K562 (cell line): Measurements from ENCODE around the gene PTRH2. TPM values are rescaled to one million over a fixed set of nuclear protein-coding genes. Genes with fewer than 3 reads are reported as not detected.

Experiments
- BRD9 ChIP-seq: fragments of 450-650 bp; IDR thresholded peaks from 2 replicates; pipeline ENCODE4 v1.6.1; 2018; ENCODE audit warnings: low read depth; ENCODE audit not compliant: partially characterized antibody
- COPS2 ChIP-seq: fragments of 450-650 bp; conservative IDR thresholded peaks from 2 replicates; pipeline ENCODE4 v1.6.1; 2016; ENCODE audit warnings: mild to moderate bottlenecking, moderate library complexity
- CREM ChIP-seq: IDR thresholded peaks from 2 replicates; pipeline ENCODE4 v1.6.1; 2014; ENCODE audit warnings: antibody characterized with exemption, low read depth
- CSDE1 ChIP-seq, 2 experiments: fragments of 450-650 bp; IDR thresholded peaks; 2 replicates each; pipeline ENCODE4 v1.6.1; 2016; ENCODE audit warnings: mild to moderate bottlenecking in 1 of 2
- FOXJ2 ChIP-seq: fragments of 200-800 bp; sonication (Bioruptor generic); IDR thresholded peaks from 2 replicates; pipeline ENCODE4 v1.6.1; 2016; ENCODE audit warnings: missing genetic modification characterization, missing compliant biosample characterization
- KAT7 ChIP-seq: sonication (generic); formaldehyde crosslinking; IDR thresholded peaks from 2 replicates; pipeline ENCODE4 v1.8.0; 2022; ENCODE audit warnings: missing genetic modification reagents, mild to moderate bottlenecking, borderline replicate concordance
- LCOR ChIP-seq: sonication (generic); formaldehyde crosslinking; IDR thresholded peaks from 2 replicates; pipeline ENCODE4 v1.8.0; 2022; ENCODE audit warnings: mild to moderate bottlenecking, missing genetic modification reagents
- POLR2G ChIP-seq: fragments of 200-400 bp; formaldehyde crosslinking; IDR thresholded peaks from 2 replicates; pipeline ENCODE4 v1.6.1; 2017; ENCODE audit warnings: low read depth, mild to moderate bottlenecking, antibody characterized with exemption, low read length, moderate library complexity
- PTTG1 ChIP-seq: fragments of 450-650 bp; IDR thresholded peaks from 2 replicates; pipeline ENCODE4 v1.6.1; 2016; ENCODE audit warnings: low read depth, mild to moderate bottlenecking, missing genetic modification characterization, missing compliant biosample characterization
- RFX1 ChIP-seq: fragments of 450-650 bp; IDR thresholded peaks from 2 replicates; pipeline ENCODE4 v1.6.1; 2016; ENCODE audit warnings: mild to moderate bottlenecking, moderate library complexity
- RFX5 ChIP-seq: IDR thresholded peaks from 2 replicates; pipeline ENCODE4 v1.6.1; 2011; ENCODE audit warnings: low read depth, mild to moderate bottlenecking, improper control_type of control experiment, low read length
- SMARCB1 ChIP-seq: IDR thresholded peaks from 2 replicates; pipeline ENCODE4 v1.6.1; 2011; ENCODE audit warnings: improper control_type of control experiment, low read depth; ENCODE audit not compliant: insufficient read length
- YBX1 ChIP-seq: fragments of 450-650 bp; IDR thresholded peaks from 2 replicates; pipeline ENCODE4 v1.7.1; 2016; ENCODE audit warnings: mild to moderate bottlenecking
- ZBTB1 ChIP-seq: sonication (generic); formaldehyde crosslinking; IDR thresholded peaks from 2 replicates; pipeline ENCODE4 v1.8.1; 2023; ENCODE audit warnings: missing genetic modification reagents, low read depth, mild to moderate bottlenecking, borderline replicate concordance
- ZC3H8 ChIP-seq: fragments of 450-650 bp; IDR thresholded peaks from 2 replicates; pipeline ENCODE4 v1.6.1; 2017
- ZFP36 ChIP-seq: fragments of 150-350 bp; IDR thresholded peaks from 2 replicates; pipeline ENCODE4 v1.6.1; 2018; ENCODE audit warnings: low read length, low read depth; ENCODE audit not compliant: partially characterized antibody
- ZNF124 ChIP-seq: sonication (generic); formaldehyde crosslinking; IDR thresholded peaks from 2 replicates; pipeline ENCODE4 v1.8.1; 2022; ENCODE audit warnings: missing genetic modification reagents
- ZNF24 ChIP-seq: fragments of 450-650 bp; IDR thresholded peaks from 2 replicates; pipeline ENCODE4 v1.6.1; 2016
- ZNF644 ChIP-seq: fragments of 200-800 bp; sonication (Bioruptor generic); IDR thresholded peaks from 2 replicates; pipeline ENCODE4 v1.6.1; 2016; ENCODE audit warnings: low read depth, missing genetic modification characterization, missing compliant biosample characterization
- polyA plus RNA-seq, 8 experiments: library from polyadenylated mRNA; depleted of rRNA in 4 of 8; stranded (reverse) in 5 of 8; unstranded in 3 of 8; fragments of >200 nt; fragmentation: Nextera tagmentation in 2 of 8; fragmentation: Illumina TruSeq in 1 of 8; extraction: Ambion mirVana in 2 of 8; extraction: Trizol in 1 of 8; gene quantifications; 2 replicates each; pipeline versions ENCODE4 v1.2.1 to v1.2.3, GENCODE V29; 2011 to 2014; ENCODE audit warnings: inconsistent platforms in 1 of 8, missing spikeins in 1 of 8
- total RNA-seq, 7 experiments: library from RNA; depleted of rRNA in 6 of 7; stranded (reverse); fragments of >200 nt in 6 of 7; fragmentation: Illumina TruSeq in 2 of 7; extraction: Trizol in 2 of 7; gene quantifications; 2 replicates each; pipeline versions ENCODE4 v1.2.1 to v1.2.3, GENCODE V29; 2011 to 2021; ENCODE audit warnings: low replicate concordance in 1 of 7
- TF ChIP-seq, protein P1 (sequence below): sonication (generic); formaldehyde crosslinking; IDR thresholded peaks from 2 replicates; pipeline ENCODE4 v1.8.1; 2023; ENCODE audit warnings: missing genetic modification reagents, mild to moderate bottlenecking, borderline replicate concordance
- TF ChIP-seq, protein P2 (sequence below): sonication (generic); formaldehyde crosslinking; IDR thresholded peaks from 2 replicates; pipeline ENCODE4 v1.8.1; 2023; ENCODE audit warnings: mild to moderate bottlenecking, missing genetic modification reagents
- TF ChIP-seq, protein P3 (sequence below): fragments of 450-650 bp; formaldehyde crosslinking; IDR thresholded peaks from 2 replicates; pipeline ENCODE4 v1.4.0; 2020; ENCODE audit warnings: mild to moderate bottlenecking, moderate library complexity

PTRH2 gene
- total and polyA plus RNA-seq, 9 of the 15 experiments (the other 6 are each of a cell fraction or from before 2014, with no cell fraction given), result 53.1 to 210 (median 126) TPM

DNA sequence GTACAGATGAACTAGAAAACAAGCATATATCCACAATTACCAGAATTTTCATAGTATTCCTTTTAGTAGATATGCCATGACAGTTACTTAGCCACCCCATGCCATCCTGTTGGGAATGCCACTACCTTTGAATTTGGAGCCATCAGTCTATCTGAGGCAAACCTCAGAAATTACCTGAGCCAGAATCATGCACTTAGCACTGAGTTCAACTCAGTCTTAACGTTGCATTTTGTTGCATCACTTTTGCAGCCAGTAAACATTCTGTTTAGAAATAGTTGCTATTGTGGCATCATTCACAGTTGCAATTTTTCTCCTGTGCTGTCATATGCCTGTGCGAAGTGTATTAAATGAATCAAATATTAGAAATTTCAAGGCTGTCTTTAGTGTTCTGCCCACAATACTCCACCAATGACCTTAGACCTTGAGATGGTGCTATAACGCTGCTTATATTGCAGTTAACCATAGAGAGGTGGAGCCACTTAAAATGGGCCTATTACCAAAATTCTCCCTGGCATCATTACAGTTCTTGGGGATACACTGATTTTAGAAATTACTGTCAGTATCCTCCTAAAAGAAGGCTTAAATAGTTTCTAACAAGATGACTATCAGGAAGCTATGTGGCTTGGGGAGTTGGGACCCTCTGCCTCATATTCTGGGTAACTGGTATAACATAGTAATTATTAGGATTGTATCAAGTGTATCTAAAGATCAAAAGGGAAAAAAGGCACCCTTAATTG, 11.1 kb downstream of the PTRH2 start (continued):
- TF ChIP-seq PTTG1 (tag) (no peak), ZNF124 (CRISPR knock-in tag) (no peak), ZNF644 (tag) (peak; percentile 24; the same call in 1 of the 2 replicates), CSDE1 (IDR thresholded peaks at IDR 0.05) (no peak), CREM (no peak), SMARCB1 (no peak), ZBTB1 (CRISPR knock-in tag) (no peak), KAT7 (CRISPR knock-in tag) (no peak), ZFP36 (no peak), POLR2G (no peak), RFX5 (no peak), YBX1 (no peak), ZNF24 (no peak; the same call in 1 of the 2 replicates), BRD9 (peak; percentile 62), FOXJ2 (tag) (no peak; the same call in 1 of the 2 replicates), COPS2 (no peak), RFX1 (no peak), ZC3H8 (no peak), LCOR (no peak)
- TF ChIP-seq, protein P1, sequence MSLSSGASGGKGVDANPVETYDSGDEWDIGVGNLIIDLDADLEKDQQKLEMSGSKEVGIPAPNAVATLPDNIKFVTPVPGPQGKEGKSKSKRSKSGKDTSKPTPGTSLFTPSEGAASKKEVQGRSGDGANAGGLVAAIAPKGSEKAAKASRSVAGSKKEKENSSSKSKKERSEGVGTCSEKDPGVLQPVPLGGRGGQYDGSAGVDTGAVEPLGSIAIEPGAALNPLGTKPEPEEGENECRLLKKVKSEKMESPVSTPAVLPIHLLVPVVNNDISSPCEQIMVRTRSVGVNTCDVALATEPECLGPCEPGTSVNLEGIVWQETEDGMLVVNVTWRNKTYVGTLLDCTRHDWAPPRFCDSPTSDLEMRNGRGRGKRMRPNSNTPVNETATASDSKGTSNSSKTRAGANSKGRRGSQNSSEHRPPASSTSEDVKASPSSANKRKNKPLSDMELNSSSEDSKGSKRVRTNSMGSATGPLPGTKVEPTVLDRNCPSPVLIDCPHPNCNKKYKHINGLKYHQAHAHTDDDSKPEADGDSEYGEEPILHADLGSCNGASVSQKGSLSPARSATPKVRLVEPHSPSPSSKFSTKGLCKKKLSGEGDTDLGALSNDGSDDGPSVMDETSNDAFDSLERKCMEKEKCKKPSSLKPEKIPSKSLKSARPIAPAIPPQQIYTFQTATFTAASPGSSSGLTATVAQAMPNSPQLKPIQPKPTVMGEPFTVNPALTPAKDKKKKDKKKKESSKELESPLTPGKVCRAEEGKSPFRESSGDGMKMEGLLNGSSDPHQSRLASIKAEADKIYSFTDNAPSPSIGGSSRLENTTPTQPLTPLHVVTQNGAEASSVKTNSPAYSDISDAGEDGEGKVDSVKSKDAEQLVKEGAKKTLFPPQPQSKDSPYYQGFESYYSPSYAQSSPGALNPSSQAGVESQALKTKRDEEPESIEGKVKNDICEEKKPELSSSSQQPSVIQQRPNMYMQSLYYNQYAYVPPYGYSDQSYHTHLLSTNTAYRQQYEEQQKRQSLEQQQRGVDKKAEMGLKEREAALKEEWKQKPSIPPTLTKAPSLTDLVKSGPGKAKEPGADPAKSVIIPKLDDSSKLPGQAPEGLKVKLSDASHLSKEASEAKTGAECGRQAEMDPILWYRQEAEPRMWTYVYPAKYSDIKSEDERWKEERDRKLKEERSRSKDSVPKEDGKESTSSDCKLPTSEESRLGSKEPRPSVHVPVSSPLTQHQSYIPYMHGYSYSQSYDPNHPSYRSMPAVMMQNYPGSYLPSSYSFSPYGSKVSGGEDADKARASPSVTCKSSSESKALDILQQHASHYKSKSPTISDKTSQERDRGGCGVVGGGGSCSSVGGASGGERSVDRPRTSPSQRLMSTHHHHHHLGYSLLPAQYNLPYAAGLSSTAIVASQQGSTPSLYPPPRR (CRISPR knock-in tag), result no peak
- TF ChIP-seq, protein P2, sequence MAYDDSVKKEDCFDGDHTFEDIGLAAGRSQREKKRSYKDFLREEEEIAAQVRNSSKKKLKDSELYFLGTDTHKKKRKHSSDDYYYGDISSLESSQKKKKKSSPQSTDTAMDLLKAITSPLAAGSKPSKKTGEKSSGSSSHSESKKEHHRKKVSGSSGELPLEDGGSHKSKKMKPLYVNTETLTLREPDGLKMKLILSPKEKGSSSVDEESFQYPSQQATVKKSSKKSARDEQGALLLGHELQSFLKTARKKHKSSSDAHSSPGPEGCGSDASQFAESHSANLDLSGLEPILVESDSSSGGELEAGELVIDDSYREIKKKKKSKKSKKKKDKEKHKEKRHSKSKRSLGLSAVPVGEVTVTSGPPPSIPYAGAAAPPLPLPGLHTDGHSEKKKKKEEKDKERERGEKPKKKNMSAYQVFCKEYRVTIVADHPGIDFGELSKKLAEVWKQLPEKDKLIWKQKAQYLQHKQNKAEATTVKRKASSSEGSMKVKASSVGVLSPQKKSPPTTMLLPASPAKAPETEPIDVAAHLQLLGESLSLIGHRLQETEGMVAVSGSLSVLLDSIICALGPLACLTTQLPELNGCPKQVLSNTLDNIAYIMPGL, result no peak
- TF ChIP-seq, protein P3, sequence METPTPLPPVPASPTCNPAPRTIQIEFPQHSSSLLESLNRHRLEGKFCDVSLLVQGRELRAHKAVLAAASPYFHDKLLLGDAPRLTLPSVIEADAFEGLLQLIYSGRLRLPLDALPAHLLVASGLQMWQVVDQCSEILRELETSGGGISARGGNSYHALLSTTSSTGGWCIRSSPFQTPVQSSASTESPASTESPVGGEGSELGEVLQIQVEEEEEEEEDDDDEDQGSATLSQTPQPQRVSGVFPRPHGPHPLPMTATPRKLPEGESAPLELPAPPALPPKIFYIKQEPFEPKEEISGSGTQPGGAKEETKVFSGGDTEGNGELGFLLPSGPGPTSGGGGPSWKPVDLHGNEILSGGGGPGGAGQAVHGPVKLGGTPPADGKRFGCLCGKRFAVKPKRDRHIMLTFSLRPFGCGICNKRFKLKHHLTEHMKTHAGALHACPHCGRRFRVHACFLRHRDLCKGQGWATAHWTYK (CRISPR knock-in tag), result no peak
